H9 (cell line): ENCODE results near the gene STIMATE. TPM values are rescaled to one million over a fixed set of nuclear protein-coding genes. Genes with fewer than 3 reads are reported as not detected.

Experiments
- DNase-seq: peaks from one replicate; pipeline ENCODE4 v3.0.0-alpha.2; 2017
- H2AFZ ChIP-seq: one replicate; pipeline ENCODE4 v1.6.1; 2013; ENCODE audit warnings: mild to moderate bottlenecking, low read length, control low read depth, moderate library complexity
- H2AK5ac ChIP-seq: 2 replicates; pipeline ENCODE4 v1.6.1; 2013; ENCODE audit warnings: low read length, control low read depth, mixed read lengths; ENCODE audit not compliant: insufficient read length
- H2BK120ac ChIP-seq: one replicate; pipeline ENCODE4 v1.6.1; 2013; ENCODE audit warnings: low read depth, mild to moderate bottlenecking, low read length, control low read depth, inconsistent platforms; ENCODE audit not compliant: poor library complexity, severe bottlenecking
- H2BK12ac ChIP-seq: 2 replicates; pipeline ENCODE4 v1.6.1; 2013; ENCODE audit warnings: low read length, control low read depth, mixed read lengths, low read depth; ENCODE audit not compliant: insufficient read length
- H2BK15ac ChIP-seq: 2 replicates; pipeline ENCODE4 v1.6.1; 2013; ENCODE audit warnings: low read depth, low read length, control low read depth
- H2BK20ac ChIP-seq: one replicate; pipeline ENCODE4 v1.6.1; 2013; ENCODE audit warnings: low read depth, mild to moderate bottlenecking, low read length, control low read depth, inconsistent platforms; ENCODE audit not compliant: poor library complexity, severe bottlenecking
- H2BK5ac ChIP-seq: 2 replicates; pipeline ENCODE4 v1.6.1; 2013; ENCODE audit warnings: low read length, control low read depth, mixed read lengths; ENCODE audit not compliant: insufficient read length
- H3K14ac ChIP-seq: 2 replicates; pipeline ENCODE4 v1.6.1; 2013; ENCODE audit warnings: low read length, control low read depth; ENCODE audit not compliant: insufficient read depth
- H3K18ac ChIP-seq: 2 replicates; pipeline ENCODE4 v1.6.1; 2013; ENCODE audit warnings: low read depth, mild to moderate bottlenecking, mixed read lengths, low read length, control low read depth; ENCODE audit not compliant: insufficient read length
- H3K23ac ChIP-seq: 2 replicates; pipeline ENCODE4 v1.6.1; 2013; ENCODE audit warnings: low read length, control low read depth, mixed read lengths, low read depth; ENCODE audit not compliant: insufficient read length
- H3K23me2 ChIP-seq: 2 replicates; pipeline ENCODE4 v1.6.1; 2013; ENCODE audit warnings: low read depth, mild to moderate bottlenecking, mixed read lengths, low read length, control low read depth; ENCODE audit not compliant: insufficient read length, poor library complexity, severe bottlenecking
- H3K27ac ChIP-seq: 2 replicates; pipeline ENCODE4 v1.5.1; 2013; ENCODE audit warnings: low read length, control low read depth, mixed read lengths, low read depth; ENCODE audit not compliant: insufficient read length
- H3K27me3 ChIP-seq: 2 replicates; pipeline ENCODE4 v1.6.1; 2013; ENCODE audit warnings: low read length, control low read depth, inconsistent platforms; ENCODE audit not compliant: insufficient read depth
- H3K4ac ChIP-seq: 2 replicates; pipeline ENCODE4 v1.6.1; 2013; ENCODE audit warnings: low read depth, mild to moderate bottlenecking, control low read depth, inconsistent platforms, low read length, moderate library complexity
- H3K4me1 ChIP-seq: 2 replicates; pipeline ENCODE4 v1.6.1; 2013; ENCODE audit warnings: low read length, control low read depth, inconsistent platforms; ENCODE audit not compliant: insufficient read depth
- H3K4me2 ChIP-seq: 2 replicates; pipeline ENCODE4 v1.6.1; 2013; ENCODE audit warnings: low read length, control low read depth, mixed read lengths; ENCODE audit not compliant: insufficient read length, insufficient read depth
- H3K56ac ChIP-seq: 2 replicates; pipeline ENCODE4 v1.6.1; 2013; ENCODE audit warnings: low read depth, mild to moderate bottlenecking, mixed read lengths, low read length, control low read depth; ENCODE audit not compliant: insufficient read length
- H3K79me1 ChIP-seq: 2 replicates; pipeline ENCODE4 v1.6.1; 2013; ENCODE audit warnings: low read depth, mild to moderate bottlenecking, moderate library complexity, low read length, control low read depth, inconsistent platforms; ENCODE audit not compliant: insufficient read depth, poor library complexity, severe bottlenecking
- H3K79me2 ChIP-seq: 2 replicates; pipeline ENCODE4 v1.6.1; 2013; ENCODE audit warnings: low read length, control low read depth, inconsistent platforms; ENCODE audit not compliant: insufficient read depth
- H3K9ac ChIP-seq: 2 replicates; pipeline ENCODE4 v1.6.1; 2013; ENCODE audit warnings: low read length, control low read depth, mixed read lengths; ENCODE audit not compliant: insufficient read length; ENCODE audit errors: extremely low read depth
- H3K9me3 ChIP-seq: one replicate; pipeline ENCODE4 v1.6.1; 2013; ENCODE audit warnings: low read depth, low read length, inconsistent platforms; ENCODE audit not compliant: control insufficient read depth
- H3T11ph ChIP-seq: one replicate; pipeline ENCODE4 v1.6.1; 2013; ENCODE audit warnings: mild to moderate bottlenecking, low read length, control low read depth, inconsistent platforms
- H4K20me1 ChIP-seq: one replicate; pipeline ENCODE4 v1.6.1; 2013; ENCODE audit not compliant: control insufficient read depth, insufficient read length, insufficient read depth
- H4K5ac ChIP-seq: 2 replicates; pipeline ENCODE4 v1.6.1; 2013; ENCODE audit warnings: low read depth, mild to moderate bottlenecking, mixed read lengths, low read length, control low read depth; ENCODE audit not compliant: insufficient read length
- H4K8ac ChIP-seq: replicated peaks from 2 replicates; pipeline ENCODE4 v1.6.1; 2013; ENCODE audit warnings: low read length, control low read depth, mixed read lengths, low read depth; ENCODE audit not compliant: insufficient read length
- H4K91ac ChIP-seq: 2 replicates; pipeline ENCODE4 v1.6.1; 2013; ENCODE audit warnings: low read depth, mild to moderate bottlenecking, moderate library complexity, mixed read lengths, low read length, control low read depth; ENCODE audit not compliant: insufficient read length
- H3K27ac Mint-ChIP-seq, 3 experiments: 2 replicates in 2 of 3; 3 replicates in 1 of 3; pipeline ENCODE4 v1.8.0; 2020 to 2021; ENCODE audit warnings: mixed read lengths in 3 of 3, mild to moderate bottlenecking in 1 of 3, moderate library complexity in 1 of 3
- H3K27me3 Mint-ChIP-seq: 2 replicates; pipeline ENCODE4 v1.8.0; 2021; ENCODE audit warnings: low read depth, mild to moderate bottlenecking, moderate library complexity, mixed read lengths
- H3K36me3 Mint-ChIP-seq, 3 experiments: 2 replicates in 2 of 3; 3 replicates in 1 of 3; pipeline ENCODE4 v1.8.0; 2020 to 2021; ENCODE audit warnings: low read depth in 3 of 3, mixed read lengths in 3 of 3; ENCODE audit not compliant: insufficient read depth in 1 of 3
- H3K4me1 Mint-ChIP-seq, 2 experiments: 2 replicates each; pipeline ENCODE4 v1.8.0; 2020; ENCODE audit warnings: mixed read lengths in 2 of 2
- H3K4me3 Mint-ChIP-seq, 2 experiments: 2 replicates in 1 of 2; 3 replicates in 1 of 2; pipeline ENCODE4 v1.8.0; 2020 to 2021; ENCODE audit warnings: mild to moderate bottlenecking in 2 of 2, mixed read lengths in 2 of 2, moderate library complexity in 1 of 2
- H3K9me3 Mint-ChIP-seq, 2 experiments: 2 replicates in 1 of 2; 3 replicates in 1 of 2; pipeline ENCODE4 v1.8.0; 2020; ENCODE audit warnings: mild to moderate bottlenecking in 2 of 2, mixed read lengths in 2 of 2, moderate library complexity in 1 of 2
- WGBS: extraction: QIAGEN DNeasy Blood & Tissue Kit; methylation state at CpG from one replicate; pipeline ENCODE4 v1.1.7; 2013; ENCODE audit warnings: missing lambda C conversion rate, low lambda C conversion rate, mixed read lengths; ENCODE audit not compliant: insufficient read length; ENCODE audit errors: extremely low coverage; 5-methylcytosine and 5-hydroxymethylcytosine counted together
- total RNA-seq: library from RNA; stranded (reverse); gene quantifications from 2 replicates; pipeline ENCODE4 v1.2.1, GENCODE V29; 2021
- TF ChIP-seq, protein P1 (sequence below): fragments of 200-600 bp; sonication (generic); conservative IDR thresholded peaks from 3 replicates; pipeline ENCODE4 v1.8.0; 2021; ENCODE audit warnings: antibody characterized with exemption, mild to moderate bottlenecking

The STIMATE gene
- total RNA-seq, 1 experiment from 2014 or later = 25.6 TPM

DNA sequence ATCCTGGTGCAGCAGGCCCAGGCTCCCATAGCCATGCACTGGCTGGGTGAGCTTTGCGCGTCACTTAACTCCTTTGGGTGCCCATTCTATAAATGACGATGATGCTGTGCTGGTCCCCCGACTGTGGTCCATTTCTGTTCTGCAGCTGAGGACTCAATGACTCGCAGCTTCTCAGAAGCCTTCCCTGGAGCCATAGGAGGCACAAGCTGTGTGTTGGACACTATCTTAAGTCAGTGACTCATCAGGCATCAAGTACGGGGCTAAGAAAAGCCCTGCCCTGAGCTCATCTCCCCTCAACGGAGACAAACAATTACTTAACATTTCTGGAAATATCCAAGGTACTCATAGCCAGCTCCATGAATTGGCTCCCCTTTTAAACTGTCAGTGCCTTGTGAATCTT is 48.7 kb downstream of the STIMATE start:
- Histone ChIP-seq H4K8ac (no peak overlapping the region), H3K4ac (no peak overlapping the region), H3K79me2 (no peaks in the 10 kb centered on the region), H3K27me3 (no peaks in the 10 kb centered on the region), H3K4me2 (no peak overlapping the region), H3K9ac (no peak overlapping the region), H2BK120ac (no peak overlapping the region), H3K18ac (no peak overlapping the region), H3K4me1 (no peaks in the 10 kb centered on the region), H4K5ac (no peak overlapping the region), H3K27ac (no peak overlapping the region), H2BK5ac (no peak overlapping the region), H3K23me2 (no peaks in the 10 kb centered on the region), H3K23ac (no peak overlapping the region), H3K9me3 (no peaks in the 10 kb centered on the region), H2BK20ac (no peak overlapping the region), H3K79me1 (no peaks in the 10 kb centered on the region), H3K14ac (no peak overlapping the region), H2AK5ac (no peak overlapping the region), H2AFZ (no peak overlapping the region), H3T11ph (no peak overlapping the region), H3K56ac (no peak overlapping the region), H2BK12ac (no peak overlapping the region), H2BK15ac (no peak overlapping the region), H4K20me1 (no peaks in the 10 kb centered on the region), H4K91ac (no peak overlapping the region)
- Mint-ChIP-seq H3K27ac (no peak overlapping the region), H3K36me3 (peaks cover 15 to 40% (median 31%) of the 10 kb centered on the region in 3 experiments), H3K4me1 (peaks cover 8 to 9% of the 10 kb centered on the region in 2 experiments), H3K9me3 (no peaks in the 10 kb centered on the region; a peak in 1 of 5 replicates), H3K4me3 (no peak overlapping the region), H3K27me3 (no peaks in the 10 kb centered on the region)
- TF ChIP-seq, protein P1, sequence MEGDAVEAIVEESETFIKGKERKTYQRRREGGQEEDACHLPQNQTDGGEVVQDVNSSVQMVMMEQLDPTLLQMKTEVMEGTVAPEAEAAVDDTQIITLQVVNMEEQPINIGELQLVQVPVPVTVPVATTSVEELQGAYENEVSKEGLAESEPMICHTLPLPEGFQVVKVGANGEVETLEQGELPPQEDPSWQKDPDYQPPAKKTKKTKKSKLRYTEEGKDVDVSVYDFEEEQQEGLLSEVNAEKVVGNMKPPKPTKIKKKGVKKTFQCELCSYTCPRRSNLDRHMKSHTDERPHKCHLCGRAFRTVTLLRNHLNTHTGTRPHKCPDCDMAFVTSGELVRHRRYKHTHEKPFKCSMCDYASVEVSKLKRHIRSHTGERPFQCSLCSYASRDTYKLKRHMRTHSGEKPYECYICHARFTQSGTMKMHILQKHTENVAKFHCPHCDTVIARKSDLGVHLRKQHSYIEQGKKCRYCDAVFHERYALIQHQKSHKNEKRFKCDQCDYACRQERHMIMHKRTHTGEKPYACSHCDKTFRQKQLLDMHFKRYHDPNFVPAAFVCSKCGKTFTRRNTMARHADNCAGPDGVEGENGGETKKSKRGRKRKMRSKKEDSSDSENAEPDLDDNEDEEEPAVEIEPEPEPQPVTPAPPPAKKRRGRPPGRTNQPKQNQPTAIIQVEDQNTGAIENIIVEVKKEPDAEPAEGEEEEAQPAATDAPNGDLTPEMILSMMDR = no peak
- no CpG with 5 or more reads among the region's 7 CpGs for WGBS
- DNase-seq = no peak
